Hypothalamus (tissue), 51 donors: ENCODE measurements around the gene ARRDC2.
A peak's percentile ranks its signal among the peaks of the same experiment; 100 is the strongest.
"Not testable (repeated sequence)": the region's sequence is repeated elsewhere in the genome, so short reads cannot be mapped to it uniquely, and the experiment has no call there.

Source experiments
- DNase-seq, 51 donors: peaks; one replicate each; lab custom pipeline; 2025; lab: John Stamatoyannopoulos, UW

ARRDC2 gene

DNA sequence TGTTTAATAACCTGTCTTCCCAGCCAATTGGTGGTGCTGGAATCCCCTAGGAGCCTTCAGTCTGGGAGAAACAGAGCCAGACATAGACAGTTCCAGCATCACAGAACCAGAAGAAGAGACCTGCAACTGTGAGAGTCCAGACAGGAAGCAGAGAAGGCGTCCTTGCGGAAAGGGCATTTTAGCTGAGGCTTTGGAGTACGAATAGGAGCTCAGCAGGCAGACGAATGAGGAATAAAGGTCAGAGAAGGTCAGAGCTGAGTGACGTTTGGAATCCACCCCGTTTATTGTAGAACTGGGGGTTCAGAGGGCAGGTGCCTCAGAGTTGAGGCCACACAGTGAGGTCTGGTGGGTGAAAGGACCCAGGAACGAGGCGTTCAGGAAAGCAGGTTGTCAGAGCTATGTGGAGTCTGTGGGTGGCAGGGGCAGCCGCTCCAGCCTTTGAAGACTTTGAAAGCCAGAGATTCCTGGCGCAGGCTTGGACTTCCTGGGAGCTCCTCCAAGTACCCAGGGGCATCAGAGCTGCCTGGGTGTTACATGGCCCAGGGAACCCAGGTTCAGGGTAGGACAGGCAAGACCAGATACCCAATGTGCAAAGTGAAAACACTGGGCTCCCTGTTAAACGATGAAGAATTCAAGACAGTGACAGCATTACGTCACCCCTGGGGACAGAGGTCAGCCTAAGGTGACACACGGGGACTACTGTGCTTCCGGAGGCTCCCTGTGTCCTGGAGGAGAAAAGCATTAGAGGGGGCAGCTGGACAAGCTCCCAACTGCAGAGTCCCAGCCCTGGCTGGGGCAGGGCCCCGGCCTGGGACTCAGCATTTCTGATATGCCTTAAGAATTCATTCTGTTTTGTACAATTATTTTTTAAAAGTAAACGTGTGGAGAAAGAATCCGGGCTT, 5.5 kb downstream of the ARRDC2 start:
- DNase-seq: peak in 5 of 51 donors; percentile 4 to 34 (median 25)

DNA sequence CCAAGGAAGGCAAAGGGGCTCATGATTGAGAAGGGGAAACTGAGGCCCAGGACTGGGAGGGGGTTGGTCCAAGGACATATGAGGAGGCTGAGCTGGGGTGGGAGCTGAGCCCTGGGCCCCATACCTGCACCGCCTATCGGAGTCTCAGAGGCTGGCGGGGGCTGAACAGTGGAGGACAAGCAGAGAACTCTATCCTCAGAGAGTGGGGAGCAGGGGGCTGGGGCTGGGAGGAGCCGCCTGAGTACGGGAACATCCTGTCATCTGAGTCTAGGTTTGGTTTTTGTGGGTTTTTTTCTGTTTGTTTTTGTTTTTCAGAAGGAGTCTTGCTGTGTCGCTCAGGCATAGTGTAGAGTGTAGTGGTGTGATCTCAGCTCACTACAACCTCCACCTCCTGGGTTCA, 6.2 kb downstream of the ARRDC2 start:
- peak in 1 of 51 donors; percentile 13 for DNase-seq

- no peak for DNase-seq
Observed at GRCh38 chr19:18016209-18016910, 8.4 kb downstream of the ARRDC2 start.

- peak in 5 of 51 donors; percentile 9 to 62 (median 31) for DNase-seq
Observed at GRCh38 chr19:18017275-18018083, 9.5 kb downstream of the ARRDC2 start.

DNA sequence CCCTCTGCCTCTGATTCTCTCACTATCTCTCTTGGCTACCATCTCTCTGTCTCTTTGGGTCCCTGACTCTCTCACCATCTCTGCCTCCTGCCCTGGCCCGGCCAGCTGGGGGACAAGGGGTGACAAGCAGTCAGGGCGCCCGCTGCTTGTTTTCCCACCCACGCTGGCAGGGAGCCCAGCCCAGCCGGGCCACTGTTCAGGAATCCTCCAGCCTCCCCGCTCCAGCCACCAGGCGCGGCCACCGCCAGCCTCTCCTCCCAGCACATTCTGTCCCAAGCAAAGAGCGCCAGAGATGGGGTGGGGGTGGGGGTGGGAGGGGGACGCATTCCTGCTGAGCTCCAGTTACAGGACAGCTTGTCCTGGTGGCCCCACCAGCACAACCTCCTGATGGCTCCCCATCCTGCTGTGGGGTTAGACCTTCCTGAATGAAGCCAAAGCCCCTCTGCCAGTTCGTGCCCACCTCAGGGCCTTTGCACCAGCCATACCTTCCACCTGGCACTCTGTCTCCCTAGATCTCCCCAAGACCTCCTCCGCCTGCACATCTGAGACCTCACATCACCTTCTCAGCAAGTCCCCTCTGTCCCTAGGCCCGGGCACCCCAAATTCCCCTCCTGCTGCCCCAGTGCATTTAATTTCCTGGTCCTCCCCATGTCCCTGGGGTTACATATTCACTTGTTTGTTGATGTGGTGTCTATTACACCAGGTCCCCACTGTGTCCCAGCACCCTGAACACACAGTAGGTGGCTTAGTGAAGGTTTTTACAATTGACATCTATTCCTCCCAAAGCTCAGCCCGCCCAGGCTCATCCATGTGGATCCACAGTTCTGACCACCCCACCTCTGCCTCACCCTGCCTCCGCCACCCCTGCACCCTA, 12.5 kb downstream of the ARRDC2 start:
- DNase-seq: peak; percentile 19 to 93 (median 81)

- peak in 49 of 51 donors; percentile 10 to 90 (median 69) for DNase-seq
Observed at GRCh38 chr19:18021121-18021755, 13.3 kb downstream of the ARRDC2 start.

DNA sequence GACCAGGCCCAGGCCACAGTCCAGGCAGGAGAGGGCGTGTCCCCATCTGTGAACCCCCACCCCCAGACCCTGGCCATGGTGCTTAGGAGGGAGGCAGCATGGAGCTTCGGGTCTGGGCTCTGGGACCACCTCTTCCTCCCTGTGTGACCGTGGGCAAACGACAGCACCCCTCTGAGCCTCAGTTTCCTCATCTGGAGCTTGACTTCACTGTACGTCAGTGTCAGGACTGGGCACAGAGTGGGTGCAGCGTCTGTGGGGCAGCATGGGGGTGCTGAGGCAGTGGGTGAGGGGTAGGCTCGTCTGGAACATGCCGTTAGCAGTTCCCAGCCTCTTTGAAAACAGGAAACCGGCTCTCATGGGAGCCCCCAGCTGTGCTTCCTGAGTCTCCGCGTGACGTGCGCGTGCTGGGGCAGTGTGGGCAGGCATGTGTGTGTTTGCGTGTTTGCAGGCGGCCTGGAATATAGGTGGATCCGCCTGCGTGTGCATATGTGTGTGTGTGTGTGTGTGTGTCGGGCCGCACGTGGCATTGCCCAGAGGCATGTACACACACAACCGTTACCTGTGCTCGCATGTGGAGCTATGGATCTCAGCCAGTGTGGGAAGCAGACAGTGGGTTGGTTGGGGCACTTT, 15.8 kb downstream of the ARRDC2 start:
- DNase-seq: peak in 37 of 51 donors; percentile 11 to 61 (median 36)

GRCh38 chr19:18027151-18027550, 19.2 kb downstream of the ARRDC2 start:
- no peak for DNase-seq

GRCh38 chr19:18029617-18030338, 21.8 kb downstream of the ARRDC2 start:
- DNase-seq: peak in 24 of 51 donors; percentile 3 to 73 (median 30)

GRCh38 chr19:18031401-18031800, 23.4 kb downstream of the ARRDC2 start:
- peak in 1 of 51 donors; percentile 6 for DNase-seq

DNA sequence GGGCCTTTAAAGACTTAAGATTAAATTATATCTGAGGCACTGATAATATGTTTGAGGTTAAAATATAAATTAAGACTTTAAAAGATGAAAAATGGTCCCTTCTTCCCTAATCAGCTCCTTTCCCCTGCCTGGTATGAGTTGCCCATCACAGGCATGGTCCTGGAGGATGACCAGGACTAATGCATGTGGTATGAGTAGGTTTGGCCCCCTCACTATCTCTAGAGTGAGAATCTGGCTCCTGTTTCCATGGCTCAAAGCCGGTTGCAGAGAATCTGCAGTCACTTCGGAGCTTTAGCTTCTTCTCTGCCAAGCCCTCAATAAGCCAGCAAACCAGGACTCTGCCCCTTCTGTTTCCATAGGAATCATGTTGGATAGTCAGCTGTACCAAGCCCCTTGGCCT, 24.1 kb downstream of the ARRDC2 start:
- not testable (repeated sequence) for DNase-seq

- DNase-seq: no peak
Observed at GRCh38 chr19:18041054-18041453, 33.1 kb downstream of the ARRDC2 start.

DNA sequence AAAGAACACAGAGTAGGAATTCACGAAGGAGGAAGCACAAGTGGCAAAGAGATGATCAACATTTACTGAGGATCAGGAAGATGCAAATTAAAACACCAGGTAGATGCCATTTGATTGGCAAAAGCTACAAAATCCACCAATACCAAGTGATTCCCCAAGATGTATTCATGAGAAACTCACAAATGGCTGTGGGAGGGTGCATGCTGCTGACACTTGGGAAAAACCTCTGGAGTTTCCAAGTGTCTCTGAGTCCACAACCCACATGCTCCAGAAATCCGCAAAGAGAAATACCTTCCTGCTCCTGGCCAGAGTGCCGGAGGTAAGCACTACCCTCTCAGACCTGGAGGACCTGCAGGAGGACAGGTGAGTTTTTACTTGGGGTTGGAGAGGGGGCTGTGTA, 35.7 kb downstream of the ARRDC2 start:
- DNase-seq: no peak

GRCh38 chr19:18044825-18045304, 36.9 kb downstream of the ARRDC2 start:
- DNase-seq: peak in 36 of 51 donors; percentile 8 to 59 (median 32)

- no peak for DNase-seq
Observed at GRCh38 chr19:18045307-18046050, 37.5 kb downstream of the ARRDC2 start.

DNA sequence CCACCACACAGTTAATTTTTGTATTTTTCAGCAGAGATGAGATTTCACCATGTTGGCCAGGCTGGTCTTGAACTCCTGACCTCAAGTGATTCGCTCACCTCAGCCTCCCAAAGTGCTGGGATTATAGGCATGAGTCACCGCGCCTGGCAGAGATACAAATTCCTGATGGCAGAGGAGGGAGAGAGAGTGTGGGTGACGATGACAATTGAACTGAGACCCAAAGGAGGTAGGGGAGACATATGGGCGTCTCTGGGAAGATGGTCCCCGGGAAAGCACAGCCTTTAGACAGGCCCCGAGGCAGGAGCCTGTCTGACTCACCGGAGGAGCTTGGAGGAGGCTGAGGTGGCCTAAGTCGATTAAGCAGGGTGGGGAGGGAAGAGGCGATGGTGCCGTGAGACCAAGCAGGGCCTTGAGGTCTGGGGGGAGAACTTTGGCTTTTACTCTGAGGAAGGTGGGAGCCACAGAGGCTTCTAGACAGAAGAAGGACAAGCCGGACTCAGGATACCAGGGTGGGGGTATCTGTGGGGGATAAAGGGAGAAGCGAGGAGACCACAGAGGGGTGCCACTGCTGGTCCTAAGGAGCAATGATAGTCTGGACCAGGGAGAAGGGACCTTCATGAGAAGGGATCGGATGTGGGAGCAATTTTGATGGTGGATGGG, 38.2 kb downstream of the ARRDC2 start:
- DNase-seq: no peak

DNA sequence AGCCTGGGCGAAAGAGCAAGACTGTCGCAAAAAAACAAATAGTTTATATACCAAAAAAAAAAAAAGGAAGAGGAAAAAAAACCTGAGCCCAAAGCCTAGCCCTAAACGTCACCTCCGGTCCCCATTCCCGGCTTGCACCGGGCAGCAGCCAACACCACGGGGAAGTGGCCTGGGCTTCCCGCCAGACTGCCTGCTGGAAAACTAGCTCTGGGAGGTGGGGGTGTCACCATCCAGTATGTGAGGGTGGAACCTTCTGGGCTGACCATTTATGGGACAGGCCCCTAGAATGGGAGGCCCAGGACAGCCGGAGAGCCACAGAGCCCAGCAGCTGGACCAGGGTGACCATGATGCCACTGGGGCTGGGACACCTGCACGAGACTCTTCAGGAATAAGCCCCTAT, 41.4 kb downstream of the ARRDC2 start:
- DNase-seq: peak in 45 of 51 donors; percentile 15 to 88 (median 63)
